Trophoblast cell (in vitro differentiated cells and primary cell): ENCODE results near the gene TMEM135.
A peak's percentile ranks its signal among the peaks of the same experiment; 100 is the strongest.

ENCODE experiments used
- DNase-seq, 2 donors: peaks; one replicate each; pipeline ENCODE4 v3.0.0-alpha.2; 2016
- H2AFZ ChIP-seq: 2 replicates; pipeline ENCODE4 v1.6.1; 2013; ENCODE audit warnings: low read length, moderate library complexity, mild to moderate bottlenecking; ENCODE audit not compliant: insufficient read depth, poor library complexity
- H2AK5ac ChIP-seq: 2 replicates; pipeline ENCODE4 v1.6.1; 2013; ENCODE audit warnings: mild to moderate bottlenecking, low read length
- H2BK120ac ChIP-seq: 2 replicates; pipeline ENCODE4 v1.6.1; 2013; ENCODE audit warnings: low read length, mild to moderate bottlenecking, moderate library complexity; ENCODE audit not compliant: insufficient read depth, poor library complexity
- H2BK12ac ChIP-seq: 2 replicates; pipeline ENCODE4 v1.6.1; 2013; ENCODE audit warnings: mild to moderate bottlenecking, low read length, moderate library complexity
- H2BK5ac ChIP-seq: 2 replicates; pipeline ENCODE4 v1.6.1; 2013; ENCODE audit warnings: low read length, low read depth, moderate library complexity, mild to moderate bottlenecking; ENCODE audit not compliant: poor library complexity
- H3K14ac ChIP-seq: 2 replicates; pipeline ENCODE4 v1.6.1; 2013; ENCODE audit warnings: mild to moderate bottlenecking, low read length
- H3K18ac ChIP-seq: 2 replicates; pipeline ENCODE4 v1.6.1; 2013; ENCODE audit warnings: mild to moderate bottlenecking, low read length
- H3K23ac ChIP-seq: 2 replicates; pipeline ENCODE4 v1.6.1; 2013; ENCODE audit warnings: low read length
- H3K27ac ChIP-seq: 2 replicates; pipeline ENCODE4 v1.5.1; 2013; ENCODE audit warnings: low read depth, mild to moderate bottlenecking, inconsistent platforms, low read length, moderate library complexity
- H3K27me3 ChIP-seq: 2 replicates; pipeline ENCODE4 v1.6.1; 2013; ENCODE audit warnings: inconsistent platforms, mild to moderate bottlenecking, low read length, moderate library complexity; ENCODE audit not compliant: insufficient read depth
- H3K36me3 ChIP-seq, 2 experiments: 1 replicate in 1 of 2; 2 replicates in 1 of 2; pipeline ENCODE4 v1.6.1; 2013; ENCODE audit warnings: low read length in 2 of 2, mild to moderate bottlenecking in 2 of 2, moderate library complexity in 1 of 2; ENCODE audit not compliant: insufficient read depth in 2 of 2, control insufficient read depth in 1 of 2
- H3K4ac ChIP-seq: 2 replicates; pipeline ENCODE4 v1.6.1; 2013; ENCODE audit warnings: low read depth, mild to moderate bottlenecking, low read length, moderate library complexity
- H3K4me1 ChIP-seq, 2 experiments: 1 replicate in 1 of 2; 2 replicates in 1 of 2; pipeline ENCODE4 v1.6.1; 2013; ENCODE audit warnings: low read length in 2 of 2, mild to moderate bottlenecking in 2 of 2, moderate library complexity in 1 of 2; ENCODE audit not compliant: insufficient read depth in 2 of 2, control insufficient read depth in 1 of 2
- H3K4me2 ChIP-seq: 2 replicates; pipeline ENCODE4 v1.6.1; 2013; ENCODE audit warnings: inconsistent platforms, mild to moderate bottlenecking, low read length, moderate library complexity
- H3K4me3 ChIP-seq: 2 replicates; pipeline ENCODE4 v1.5.1; 2013; ENCODE audit warnings: mild to moderate bottlenecking, low read depth, low read length, inconsistent platforms
- H3K79me1 ChIP-seq: one replicate; pipeline ENCODE4 v1.6.1; 2013; ENCODE audit warnings: low read length
- H3K79me2 ChIP-seq: 2 replicates; pipeline ENCODE4 v1.6.1; 2013; ENCODE audit warnings: low read length, mild to moderate bottlenecking; ENCODE audit not compliant: control insufficient read depth, insufficient read depth, poor library complexity
- H3K9ac ChIP-seq: 2 replicates; pipeline ENCODE4 v1.6.1; 2013; ENCODE audit warnings: mild to moderate bottlenecking, low read length
- H3K9me3 ChIP-seq: 2 replicates; pipeline ENCODE4 v1.6.1; 2013; ENCODE audit warnings: low read depth, mild to moderate bottlenecking, control low read depth, inconsistent platforms, low read length; ENCODE audit not compliant: insufficient read depth
- H4K12ac ChIP-seq: 2 replicates; pipeline ENCODE4 v1.6.1; 2013; ENCODE audit warnings: low read depth, mild to moderate bottlenecking, low read length, moderate library complexity
- H4K8ac ChIP-seq: 2 replicates; pipeline ENCODE4 v1.6.1; 2013; ENCODE audit warnings: low read depth, mild to moderate bottlenecking, low read length, moderate library complexity
- H4K91ac ChIP-seq: one replicate; pipeline ENCODE4 v1.6.1; 2013; ENCODE audit warnings: low read depth, mild to moderate bottlenecking, low read length, moderate library complexity
- WGBS: extraction: QIAGEN DNeasy Blood & Tissue Kit; methylation state at CpG from one replicate; pipeline ENCODE4 v1.1.7; 2013; ENCODE audit warnings: missing lambda C conversion rate; ENCODE audit not compliant: insufficient read length, insufficient coverage; ENCODE audit errors: extremely low coverage; 5-methylcytosine and 5-hydroxymethylcytosine counted together

TMEM135 gene

DNA sequence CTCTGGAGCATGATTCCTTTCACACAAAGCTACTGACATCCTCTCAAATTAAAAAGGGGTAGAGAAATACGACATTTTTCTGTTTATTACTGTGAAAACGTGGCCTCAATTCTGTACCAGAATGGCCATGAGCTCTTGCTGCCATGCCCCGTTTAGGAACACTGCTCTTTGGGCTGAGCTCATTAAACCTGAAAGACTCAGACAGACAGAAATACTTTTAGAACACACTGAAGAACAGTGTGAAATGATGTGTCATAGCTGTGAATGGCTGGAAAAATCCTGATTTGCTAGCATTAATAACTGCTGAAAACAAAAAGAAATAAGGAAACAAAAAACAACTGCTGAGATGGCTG, 32.2 kb upstream of the TMEM135 start:
- no peak overlapping the region for H2AFZ ChIP-seq
- no peak overlapping the region for H3K14ac ChIP-seq
- no peak overlapping the region for H3K27ac ChIP-seq
- no peak overlapping the region for H3K4ac ChIP-seq
- no peak overlapping the region for H3K9ac ChIP-seq
- peaks cover 3% of the 10 kb centered on the region for H3K79me1 ChIP-seq
- H3K4me3 ChIP-seq, result no peak overlapping the region
- no peak overlapping the region for H4K8ac ChIP-seq
- no peaks in the 10 kb centered on the region for H3K36me3 ChIP-seq
- no peak overlapping the region for H3K18ac ChIP-seq
- no peak overlapping the region for H2AK5ac ChIP-seq
- no peak overlapping the region for H3K23ac ChIP-seq
- H2BK120ac ChIP-seq, result no peak overlapping the region
- peak in 1 of 2 donors; percentile 17 for DNase-seq
- H2BK5ac ChIP-seq, result no peak overlapping the region
- H4K91ac ChIP-seq, result no peak overlapping the region
- H3K4me2 ChIP-seq, result no peak overlapping the region
- no peaks in the 10 kb centered on the region for H3K9me3 ChIP-seq
- peaks cover 0 to 1% of the 10 kb centered on the region in 2 experiments for H3K4me1 ChIP-seq
- WGBS, result no CpG with 5 or more reads among the region's 3 CpGs
- H4K12ac ChIP-seq, result no peak overlapping the region
- no peak overlapping the region for H2BK12ac ChIP-seq
- H3K27me3 ChIP-seq, result no peaks in the 10 kb centered on the region
- no peaks in the 10 kb centered on the region for H3K79me2 ChIP-seq

- H3K9ac ChIP-seq, result no peak overlapping the region
- H2AK5ac ChIP-seq, result no peak overlapping the region
- no peak overlapping the region for H3K23ac ChIP-seq
- no peak overlapping the region for H3K4me2 ChIP-seq
- no peak overlapping the region for H4K8ac ChIP-seq
- no peak overlapping the region for H2BK120ac ChIP-seq
- no peak overlapping the region for H4K12ac ChIP-seq
- no peak overlapping the region for H3K27ac ChIP-seq
- no peak overlapping the region for H2AFZ ChIP-seq
- no peak overlapping the region for H3K4ac ChIP-seq
- H3K4me1 ChIP-seq, result peaks cover 0 to under 1% of the 10 kb centered on the region in 2 experiments
- no peak overlapping the region for H2BK12ac ChIP-seq
- no CpG with 5 or more reads among the region's 4 CpGs for WGBS
- no peaks in the 10 kb centered on the region for H3K79me2 ChIP-seq
- no peak overlapping the region for H3K18ac ChIP-seq
- H3K27me3 ChIP-seq, result no peaks in the 10 kb centered on the region
- peak in 1 of 2 donors; percentile 30 for DNase-seq
- H2BK5ac ChIP-seq, result no peak overlapping the region
- peaks cover 2% of the 10 kb centered on the region for H3K79me1 ChIP-seq
- no peaks in the 10 kb centered on the region for H3K36me3 ChIP-seq
- no peak overlapping the region for H4K91ac ChIP-seq
- H3K9me3 ChIP-seq, result no peaks in the 10 kb centered on the region
- no peak overlapping the region for H3K4me3 ChIP-seq
- H3K14ac ChIP-seq, result no peak overlapping the region
Observed at GRCh38 chr11:87006035-87006434, 31.7 kb upstream of the TMEM135 start.

- no peak overlapping the region for H2AK5ac ChIP-seq
- no peak overlapping the region for H3K27ac ChIP-seq
- no peaks in the 10 kb centered on the region for H3K36me3 ChIP-seq
- no peak overlapping the region for H2AFZ ChIP-seq
- no peaks in the 10 kb centered on the region for H3K27me3 ChIP-seq
- no peak for DNase-seq
- H4K8ac ChIP-seq, result no peak overlapping the region
- WGBS, result no CpG with 5 or more reads among the region's 1 CpG
- H3K79me1 ChIP-seq, result no peaks in the 10 kb centered on the region
- H3K4me2 ChIP-seq, result no peak overlapping the region
- no peak overlapping the region for H3K23ac ChIP-seq
- H3K14ac ChIP-seq, result no peak overlapping the region
- H4K12ac ChIP-seq, result no peak overlapping the region
- H4K91ac ChIP-seq, result no peak overlapping the region
- no peak overlapping the region for H2BK12ac ChIP-seq
- H3K79me2 ChIP-seq, result no peaks in the 10 kb centered on the region
- no peak overlapping the region for H2BK120ac ChIP-seq
- no peak overlapping the region for H3K18ac ChIP-seq
- no peak overlapping the region for H3K9ac ChIP-seq
- no peaks in the 10 kb centered on the region for H3K9me3 ChIP-seq
- no peak overlapping the region for H3K4ac ChIP-seq
- H2BK5ac ChIP-seq, result no peak overlapping the region
- H3K4me1 ChIP-seq, result no peaks in the 10 kb centered on the region
- H3K4me3 ChIP-seq, result no peak overlapping the region
Observed at GRCh38 chr11:87007963-87008362, 29.8 kb upstream of the TMEM135 start.

DNA sequence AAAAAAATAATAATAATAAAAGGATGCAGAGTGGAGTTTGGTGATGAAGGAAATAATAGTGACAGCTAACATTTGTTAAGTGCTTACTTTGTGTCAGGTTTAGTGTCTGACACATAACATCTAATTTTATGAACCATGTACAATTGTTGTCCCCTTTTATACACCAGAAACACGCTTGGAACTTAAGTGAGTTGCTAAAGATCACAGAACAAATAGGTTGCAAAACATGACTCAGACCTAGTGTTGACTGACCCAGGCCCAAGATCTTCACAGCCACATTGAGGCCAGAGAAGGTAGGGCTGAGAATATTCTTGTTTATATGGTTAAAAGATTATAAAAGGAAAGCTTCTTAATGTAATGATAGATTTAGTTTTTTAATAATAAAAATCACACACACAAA, 25.6 kb upstream of the TMEM135 start:
- Histone ChIP-seq H3K79me2 (no peaks in the 10 kb centered on the region), H3K27me3 (no peaks in the 10 kb centered on the region), H3K27ac (no peak overlapping the region), H2BK12ac (no peak overlapping the region), H2BK120ac (no peak overlapping the region), H4K12ac (no peak overlapping the region), H3K9me3 (no peaks in the 10 kb centered on the region), H3K4me1 (no peaks in the 10 kb centered on the region), H3K4me3 (no peak overlapping the region), H2AFZ (no peak overlapping the region), H3K36me3 (no peaks in the 10 kb centered on the region), H3K23ac (no peak overlapping the region), H2AK5ac (no peak overlapping the region), H4K91ac (no peak overlapping the region), H3K4ac (no peak overlapping the region), H3K14ac (no peak overlapping the region), H4K8ac (no peak overlapping the region), H3K9ac (no peak overlapping the region), H3K18ac (no peak overlapping the region), H3K79me1 (no peaks in the 10 kb centered on the region), H2BK5ac (no peak overlapping the region), H3K4me2 (no peak overlapping the region)
- DNase-seq, result no peak
- WGBS, result no CpG with 5 or more reads among the region's 1 CpG
